ENCODE results near the gene EXD3. TPM values are rescaled to one million over a fixed set of nuclear protein-coding genes. Genes with fewer than 3 reads are reported as not detected.
"Not testable (repeated sequence)": the region's sequence is repeated elsewhere in the genome, so short reads cannot be mapped to it uniquely, and the experiment has no call there.

The EXD3 gene
- total RNA-seq, 1 donor from 2014 or later = 14.2 TPM

DNA sequence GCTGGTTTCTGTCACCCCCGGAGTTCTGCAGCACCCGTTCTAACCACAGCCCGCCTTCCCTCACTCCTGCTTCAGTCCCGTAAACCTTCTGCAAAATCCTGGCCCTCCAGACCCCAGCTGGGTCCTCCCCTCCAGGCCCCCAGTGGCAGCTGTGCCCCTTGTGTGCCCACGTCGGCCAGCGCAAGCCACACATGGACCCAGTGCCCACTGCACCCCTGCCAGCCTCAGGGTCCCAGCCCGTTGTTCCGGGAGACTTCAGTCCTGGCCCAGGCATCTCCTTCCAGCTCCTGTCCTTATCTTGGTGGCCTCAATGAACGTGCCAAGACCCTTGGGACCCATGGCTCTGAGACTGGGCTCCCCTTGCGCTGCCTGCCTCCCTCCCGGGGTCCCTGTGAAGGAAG lies 43.2 kb downstream of the EXD3 start:
- DNase-seq = no peak

DNA sequence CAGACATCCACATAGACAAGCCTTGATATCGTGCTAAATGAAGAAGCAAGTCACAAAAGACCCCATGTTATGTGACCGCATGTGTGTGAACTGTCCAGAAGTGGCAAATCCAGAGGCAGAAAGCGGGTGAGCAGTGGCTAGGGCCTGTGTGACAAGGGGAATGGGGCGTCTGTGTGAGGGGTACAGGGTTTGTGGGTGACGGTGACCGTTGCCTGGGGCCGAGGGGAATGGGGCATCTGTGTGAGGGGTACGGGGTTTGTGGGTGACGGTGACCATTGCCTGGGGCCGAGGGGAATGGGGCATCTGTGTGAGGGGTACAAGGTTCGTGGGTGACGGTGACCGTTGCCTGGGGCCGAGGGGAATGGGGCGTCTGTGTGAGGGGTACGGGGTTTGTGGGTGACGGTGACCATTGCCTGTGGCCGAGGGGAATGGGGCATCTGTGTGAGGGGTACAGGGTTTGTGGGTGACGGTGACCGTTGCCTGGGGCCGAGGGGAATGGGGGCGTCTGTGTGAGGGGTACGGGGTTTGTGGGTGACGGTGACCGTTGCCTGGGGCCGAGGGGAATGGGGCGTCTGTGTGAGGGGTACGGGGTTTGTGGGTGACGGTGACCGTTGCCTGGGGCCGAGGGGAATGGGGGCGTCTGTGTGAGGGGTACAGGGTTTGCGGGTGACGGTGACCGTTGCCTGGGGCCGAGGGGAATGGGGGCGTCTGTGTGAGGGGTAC lies 44.1 kb downstream of the EXD3 start:
- not testable (repeated sequence) for DNase-seq

DNA sequence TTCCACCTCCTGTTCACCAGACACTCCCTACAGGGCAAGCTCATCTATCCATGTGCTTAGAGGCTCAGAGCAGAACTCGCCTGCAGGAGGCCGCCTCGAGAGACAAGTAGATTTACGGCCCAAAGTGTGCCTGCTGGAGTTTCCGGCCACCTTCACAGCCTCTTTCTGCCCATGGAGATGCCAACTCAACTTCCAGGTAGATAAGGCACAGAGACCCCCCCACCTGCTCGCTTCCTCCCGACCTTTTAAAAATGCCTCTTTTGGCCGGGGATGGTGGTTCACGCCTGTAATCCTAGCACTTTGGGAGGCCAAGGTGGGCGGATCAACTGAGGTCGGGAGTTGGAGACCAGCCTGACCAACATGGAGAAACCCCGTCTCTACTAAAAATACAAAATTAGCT lies 46.6 kb downstream of the EXD3 start:
- no peak for DNase-seq

DNA sequence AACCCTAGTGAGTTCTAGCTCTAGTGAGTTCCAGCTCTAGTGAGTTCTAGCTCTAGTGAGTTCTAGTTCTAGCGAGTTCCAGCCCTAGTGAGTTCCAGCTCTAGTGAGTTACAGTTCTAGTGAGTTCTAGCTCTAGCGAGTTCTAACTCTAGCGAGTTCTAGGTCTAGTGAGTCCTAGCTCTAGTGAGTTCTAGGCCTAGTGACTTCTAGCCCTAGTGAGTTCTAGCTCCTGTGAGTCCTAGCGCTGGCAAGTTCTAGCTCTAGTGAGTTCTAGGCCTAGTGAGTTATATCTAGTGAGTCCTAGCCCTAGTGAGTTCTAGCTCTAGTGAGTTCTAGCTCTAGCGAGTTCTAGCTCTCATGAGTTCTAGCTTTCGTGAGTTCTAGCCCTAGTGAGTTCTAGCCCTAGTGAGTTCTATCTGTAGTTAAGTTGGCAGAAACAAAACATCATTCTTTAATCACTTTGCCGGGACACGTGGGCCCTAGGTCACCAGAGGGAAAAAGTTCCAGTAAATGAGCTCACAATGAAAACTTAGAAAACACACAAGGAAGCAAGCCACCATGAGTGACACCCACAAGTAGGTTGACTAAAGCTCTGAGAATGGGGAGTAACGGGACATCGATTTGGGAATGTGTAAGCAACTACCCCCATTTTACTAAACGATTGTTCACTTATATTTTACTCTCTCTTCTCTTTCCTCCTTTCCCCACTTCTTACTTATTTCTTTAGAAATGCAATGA lies 47.5 kb downstream of the EXD3 start:
- DNase-seq = no peak

DNA sequence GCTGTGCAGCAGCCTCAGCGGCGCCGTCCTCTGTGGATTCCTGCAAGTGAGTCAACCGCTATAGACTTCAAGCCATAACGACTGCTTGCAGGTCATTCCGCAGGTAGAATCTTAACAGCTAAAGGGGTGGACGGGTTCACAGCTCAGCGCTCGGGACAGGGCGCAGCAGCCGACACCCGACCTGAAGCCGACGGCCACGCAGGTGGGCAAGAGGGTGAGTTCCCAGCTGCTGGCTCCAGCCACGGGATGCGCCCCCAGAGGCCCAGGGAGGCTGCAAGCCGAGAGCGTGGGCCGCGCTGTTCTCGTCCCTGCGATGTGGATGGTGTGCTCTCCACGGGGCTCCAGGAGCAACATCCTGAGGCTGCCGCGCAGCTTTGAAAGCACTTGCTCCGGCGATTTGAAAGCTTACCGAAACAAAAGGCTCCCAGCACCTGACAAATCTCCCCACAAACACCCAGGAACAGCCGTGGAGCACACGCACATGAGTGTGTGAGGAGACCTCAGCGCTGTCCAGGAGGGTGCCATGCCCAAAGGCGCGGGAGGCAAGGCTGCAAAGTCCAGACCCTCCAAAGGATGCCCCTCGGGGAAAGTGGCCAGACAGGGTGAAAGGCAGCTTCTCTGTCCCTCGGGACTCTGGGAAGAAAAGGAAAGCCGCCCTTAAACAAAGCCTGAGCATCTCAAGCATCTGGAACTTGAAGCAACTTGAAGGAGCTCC lies 48.7 kb downstream of the EXD3 start:
- DNase-seq = no peak

DNA sequence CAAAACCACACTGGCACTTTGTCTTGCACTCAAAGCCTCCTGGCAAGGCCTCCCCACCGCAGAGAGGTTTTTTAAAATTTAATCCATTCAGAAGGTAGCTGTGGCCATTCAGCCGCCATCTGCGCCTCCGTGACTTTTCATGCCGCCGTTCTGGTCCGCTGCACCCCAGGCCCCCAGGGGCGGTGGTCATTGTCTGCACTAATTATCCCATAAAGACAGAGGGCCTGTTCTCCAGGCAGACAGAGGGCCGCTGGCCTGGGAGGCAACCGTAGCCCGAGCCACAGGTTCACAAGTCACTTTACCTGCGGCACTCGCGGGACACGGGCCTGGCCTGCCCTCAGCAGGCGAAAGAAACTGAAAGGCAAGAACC lies 49.4 kb downstream of the EXD3 start:
- DNase-seq = no peak

DNA sequence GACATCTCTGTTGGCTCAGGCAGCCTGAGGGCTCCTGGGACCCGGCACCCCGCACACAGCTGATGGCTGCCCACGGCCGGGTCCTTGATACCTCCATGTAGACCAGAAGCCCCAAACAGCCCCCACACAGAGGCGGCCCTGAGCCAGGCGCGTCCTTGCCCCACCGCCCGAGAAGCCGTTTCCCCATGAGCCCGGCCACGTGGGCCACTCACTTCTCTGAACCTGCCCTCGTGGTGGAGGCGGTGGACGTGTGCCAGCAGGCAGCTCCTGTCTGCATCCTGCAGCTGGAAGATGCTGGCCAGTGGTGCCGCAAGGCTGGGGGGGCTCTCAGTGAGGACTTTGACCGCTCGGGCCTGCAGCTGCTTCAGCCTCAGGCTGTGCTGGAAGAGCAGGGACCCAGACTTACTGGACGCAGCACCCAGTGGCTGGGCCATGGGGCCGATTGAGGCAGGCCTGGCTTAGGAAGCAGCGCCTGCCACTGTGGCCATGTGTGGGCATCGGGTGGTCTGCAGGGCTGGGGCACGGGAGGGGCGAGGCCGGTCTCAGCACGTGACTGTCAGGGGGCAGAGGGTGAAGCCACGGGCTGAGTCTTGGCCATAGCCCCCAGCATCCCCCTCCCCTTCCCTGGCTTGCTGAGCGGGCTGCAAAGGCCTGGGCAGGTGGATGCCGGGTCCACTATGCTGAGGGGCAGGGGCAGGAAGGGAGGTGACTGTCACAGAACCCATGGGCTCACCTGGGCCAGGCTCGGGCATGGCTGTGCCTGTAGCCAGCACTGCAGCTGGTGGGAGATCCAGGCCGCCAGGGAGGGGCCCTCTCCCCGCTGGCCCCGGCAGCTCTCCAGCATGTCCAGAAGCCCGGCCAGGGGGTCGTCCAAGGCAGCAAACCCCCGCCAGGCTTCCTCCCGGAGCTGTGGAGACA lies 50.0 kb downstream of the EXD3 start:
- DNase-seq = no peak

DNA sequence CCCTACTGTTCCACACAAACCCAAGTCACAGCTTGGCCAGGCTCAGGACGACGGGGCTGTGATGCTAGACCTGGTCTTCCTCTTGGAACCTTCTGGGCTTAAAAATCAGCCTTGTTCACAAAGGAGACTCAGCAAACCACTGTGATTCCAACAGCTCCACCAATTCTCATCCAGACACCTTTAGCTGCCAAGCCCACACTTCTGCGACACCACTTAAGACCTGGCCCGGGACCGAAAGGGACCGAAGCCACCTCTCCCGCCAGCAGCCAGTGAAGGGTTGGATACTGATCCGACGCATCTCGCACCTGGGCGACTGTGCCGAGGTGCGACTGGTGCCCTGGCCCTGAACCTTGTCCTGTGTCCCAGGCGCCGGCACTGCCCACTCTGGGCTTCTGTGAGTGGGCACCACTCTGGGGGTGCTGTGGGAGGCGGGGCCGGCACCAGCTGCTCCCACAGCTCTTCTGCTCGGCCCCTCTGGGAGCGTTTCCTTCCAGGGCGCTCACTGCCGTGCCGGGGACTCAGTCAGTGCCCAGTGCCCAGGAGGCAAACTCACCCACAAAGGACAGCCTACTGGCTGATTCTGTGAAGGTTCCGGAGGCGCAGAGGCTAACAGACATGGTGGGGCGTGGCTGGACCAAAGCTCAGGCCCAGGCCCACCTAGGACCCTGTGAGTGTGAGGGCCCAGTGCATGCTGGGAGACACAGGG lies 50.9 kb downstream of the EXD3 start:
- no peak for DNase-seq

DNA sequence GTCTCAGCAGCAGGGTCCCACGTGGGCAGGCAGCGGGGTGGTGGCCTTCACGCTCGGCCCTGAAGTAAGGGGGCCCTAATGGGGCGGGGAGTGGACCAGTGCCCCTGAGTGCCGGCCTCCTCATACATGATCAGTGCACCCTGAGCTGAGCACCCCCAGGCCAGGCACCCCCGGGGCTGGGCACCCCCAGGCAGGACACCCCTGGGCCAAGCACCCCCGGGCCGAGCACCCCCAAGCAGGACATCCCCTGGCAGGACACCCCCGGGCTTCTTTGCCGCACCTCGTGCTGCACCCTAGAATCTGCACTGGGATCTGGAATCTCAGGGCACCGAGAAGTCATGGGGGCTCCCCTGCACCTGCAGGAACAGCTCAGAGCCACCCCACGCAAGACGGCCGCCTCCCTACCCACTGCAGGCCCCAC lies 51.4 kb downstream of the EXD3 start:
- no peak for DNase-seq

DNA sequence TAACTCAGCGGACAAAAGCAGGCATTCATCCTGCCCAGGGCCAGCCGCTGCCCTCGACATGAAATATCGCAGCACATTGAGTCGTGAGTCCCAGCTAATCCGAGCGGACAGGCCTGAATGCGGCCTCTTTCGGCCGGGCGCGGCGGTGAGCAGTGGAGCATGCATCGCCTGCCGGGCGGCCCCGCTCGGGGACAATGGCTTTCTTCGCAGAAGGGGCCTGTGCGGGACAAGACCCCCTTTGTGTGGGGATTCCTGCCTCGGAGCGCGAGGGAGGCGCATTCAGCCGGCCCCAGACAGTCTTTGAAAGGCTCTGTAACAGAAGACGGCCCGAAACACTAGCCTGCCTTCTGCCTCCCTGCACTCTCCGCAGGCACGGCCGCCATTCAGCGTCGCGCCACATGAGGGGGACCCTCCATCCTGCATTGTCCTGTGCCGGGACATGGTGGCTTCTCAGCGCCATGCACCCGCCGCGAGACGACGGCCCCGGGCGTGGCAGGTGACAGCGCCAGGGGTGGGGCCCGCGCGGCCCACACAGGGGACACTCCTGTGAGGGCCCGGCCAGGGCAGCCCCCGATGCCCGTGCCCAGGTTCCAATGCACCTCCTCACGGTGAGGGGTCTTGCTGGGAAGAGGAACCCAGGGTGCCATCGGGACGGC lies 52.0 kb downstream of the EXD3 start:
- no peak for DNase-seq

DNA sequence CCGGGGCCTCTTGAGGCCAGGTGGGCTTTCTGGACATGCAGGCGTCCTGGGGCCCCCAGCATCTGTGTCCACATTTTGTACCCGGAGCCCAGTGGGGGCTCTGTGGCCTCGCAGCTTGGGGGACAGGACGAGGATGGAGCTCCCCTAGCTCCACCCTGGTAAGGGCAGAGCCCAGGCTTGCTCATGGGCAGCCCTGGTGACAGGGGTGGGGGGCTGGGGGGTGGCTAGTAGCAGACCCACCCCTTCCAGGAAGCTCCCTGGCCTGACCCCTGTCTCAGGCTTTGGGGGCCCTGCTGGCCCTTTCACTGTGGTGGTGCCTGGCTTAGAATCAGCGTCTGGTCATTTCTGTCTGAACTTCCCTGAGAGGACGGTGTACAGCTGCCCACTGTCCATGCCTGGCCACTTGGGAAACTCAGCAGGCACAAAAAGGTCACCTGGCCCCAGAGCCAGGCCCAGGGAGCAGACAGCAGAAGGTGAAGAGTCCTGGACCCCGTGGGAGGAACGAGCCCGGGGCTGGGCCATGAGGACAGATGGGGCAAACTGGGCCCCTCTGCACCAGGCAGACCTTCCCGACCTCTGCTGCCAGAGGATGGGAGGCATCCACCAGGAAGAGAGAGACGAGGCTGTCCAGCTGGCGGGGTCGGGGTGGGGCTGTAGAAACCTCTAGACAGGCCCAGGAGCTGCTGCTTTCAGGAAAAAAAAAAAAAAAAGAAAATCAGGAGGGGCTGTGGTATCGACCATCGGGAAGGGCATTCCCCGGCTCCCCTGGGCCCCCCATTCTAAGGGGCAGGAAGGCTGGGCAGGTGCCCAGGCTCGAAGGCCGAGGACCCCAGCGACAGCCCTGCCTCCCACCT lies 52.8 kb downstream of the EXD3 start:
- DNase-seq = no peak

DNA sequence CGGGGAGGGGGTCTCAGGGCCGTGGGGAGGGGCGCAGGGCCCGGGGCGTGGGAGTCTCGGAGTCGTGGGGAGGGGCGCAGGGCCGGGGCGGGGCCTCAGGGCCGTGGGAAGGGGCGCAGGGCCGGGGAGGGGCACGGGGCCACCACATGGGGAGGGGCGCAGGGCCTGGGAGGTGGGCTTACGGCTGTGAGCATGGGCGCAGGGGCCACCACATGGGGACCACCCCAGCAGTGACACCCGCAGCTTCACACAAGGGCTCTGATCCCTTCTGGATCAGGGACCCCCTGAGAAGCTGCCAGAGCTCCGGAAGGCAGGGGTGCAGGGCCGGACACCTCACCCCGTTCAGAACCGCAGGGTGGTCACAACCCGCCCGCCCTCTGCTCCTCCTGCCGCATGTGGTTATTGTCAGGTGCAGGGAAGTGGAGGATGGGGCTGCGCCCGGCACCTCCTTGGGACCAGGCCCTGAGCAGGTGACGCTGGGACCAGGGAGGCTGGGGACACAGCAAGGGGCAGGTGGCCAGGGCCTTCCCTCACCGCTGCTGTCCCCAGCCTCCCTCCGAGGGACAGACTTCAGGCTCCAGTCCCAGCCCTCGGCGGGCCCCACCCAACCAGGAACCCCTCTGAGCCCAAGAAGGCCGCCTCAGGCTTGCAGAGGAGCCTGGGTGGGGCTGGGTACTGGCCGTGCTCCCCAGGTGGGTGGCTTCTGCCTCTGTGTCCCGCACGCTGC lies 53.7 kb downstream of the EXD3 start:
- DNase-seq = no peak

DNA sequence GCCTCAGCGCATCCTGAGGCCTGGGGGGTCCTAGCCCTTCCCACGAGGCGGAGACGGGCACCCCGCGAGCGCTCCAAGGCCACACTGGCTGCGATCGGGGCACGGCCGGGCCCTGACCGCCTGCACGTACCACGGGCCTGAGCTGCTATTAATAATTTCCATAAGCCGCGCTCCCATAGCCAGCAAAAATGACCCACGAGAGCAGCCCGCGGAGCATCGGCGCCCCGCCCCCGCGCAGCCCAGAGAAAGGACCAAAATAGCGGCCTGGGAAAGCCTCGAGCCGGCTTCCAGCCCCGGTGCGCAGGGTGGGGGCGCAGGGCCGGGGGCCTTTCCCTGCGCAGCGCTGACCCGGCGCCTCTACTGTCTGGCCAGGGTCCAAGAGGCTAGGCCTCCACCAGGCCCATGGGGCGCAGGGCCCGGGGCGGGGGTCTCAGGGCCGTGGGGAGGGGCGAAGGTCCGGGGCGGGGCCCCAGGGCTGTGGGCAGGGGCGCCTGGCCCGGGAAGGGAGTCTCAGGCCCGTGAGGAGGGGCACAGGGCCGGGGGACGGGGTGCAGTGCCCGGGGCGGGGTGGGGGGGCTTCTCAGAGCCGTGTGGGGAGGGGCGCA lies 54.4 kb downstream of the EXD3 start:
- no peak for DNase-seq

DNA sequence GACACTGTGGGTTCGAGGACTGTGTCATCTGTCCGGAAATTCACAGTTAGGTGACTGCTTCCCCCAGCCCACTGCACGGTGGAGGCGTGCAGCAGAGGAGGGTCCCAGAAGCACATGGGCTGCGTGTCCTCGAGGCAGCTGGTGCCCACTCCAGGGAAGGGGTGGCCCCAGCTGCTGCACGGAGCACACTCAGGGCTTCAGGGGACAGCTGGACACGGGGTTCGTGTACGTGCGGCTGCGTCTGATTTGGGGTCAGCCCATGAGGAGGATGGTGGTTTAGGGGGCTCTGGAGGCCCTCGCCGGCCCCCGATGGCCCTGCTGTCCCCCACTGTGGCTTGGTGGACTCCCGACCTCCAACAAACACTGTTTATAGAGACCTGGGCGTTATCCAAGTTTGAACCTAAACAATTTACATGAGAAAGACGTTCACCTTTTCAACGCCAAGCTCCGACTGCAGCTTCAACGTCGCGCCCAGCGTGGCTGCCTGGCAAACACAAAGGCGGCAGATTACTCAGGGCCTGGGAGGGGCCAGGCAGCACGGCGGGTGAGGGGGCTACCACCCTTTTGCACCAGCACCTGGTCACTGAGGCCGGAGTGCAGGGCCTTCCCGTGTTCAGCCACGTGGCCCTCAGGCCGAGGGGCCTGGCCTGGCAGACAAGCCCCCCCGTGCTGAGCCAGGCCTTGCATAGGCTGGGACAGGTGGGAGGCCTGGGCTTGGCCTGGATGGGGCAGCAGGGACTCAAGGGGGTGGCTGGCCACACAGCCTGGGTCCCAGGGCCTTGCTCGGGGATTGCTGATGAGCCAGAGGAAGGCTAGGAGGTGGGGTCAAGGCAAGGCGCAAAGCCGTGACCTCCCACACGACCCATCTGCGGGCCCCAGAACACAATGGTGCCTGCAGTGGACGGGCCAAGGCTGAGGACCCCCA lies 55.2 kb downstream of the EXD3 start:
- no peak for DNase-seq

DNA sequence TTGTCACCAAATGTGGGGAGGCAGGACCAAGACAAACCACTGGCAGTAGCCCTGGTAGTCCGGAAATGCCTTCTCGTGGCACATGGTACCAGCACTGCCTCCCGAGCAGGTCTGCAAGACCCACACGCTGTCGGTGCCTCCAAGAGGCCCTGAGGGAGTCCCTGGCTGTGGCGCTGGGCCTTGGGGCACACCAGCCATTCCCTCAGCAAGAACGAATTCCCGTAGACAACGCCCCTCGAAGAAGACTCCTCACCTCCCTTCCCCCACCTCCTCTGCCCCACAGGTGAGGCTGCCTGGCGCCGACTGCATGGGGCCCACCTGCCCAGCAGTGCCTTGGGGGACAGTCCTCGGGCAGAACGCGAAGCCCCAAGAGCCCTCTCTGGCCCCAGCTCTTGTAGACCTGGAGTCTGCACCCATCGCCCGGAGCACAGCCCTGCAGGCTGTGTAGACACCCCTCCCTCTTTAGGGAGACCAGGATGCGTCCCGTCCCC lies 56.0 kb downstream of the EXD3 start:
- no peak for DNase-seq

DNA sequence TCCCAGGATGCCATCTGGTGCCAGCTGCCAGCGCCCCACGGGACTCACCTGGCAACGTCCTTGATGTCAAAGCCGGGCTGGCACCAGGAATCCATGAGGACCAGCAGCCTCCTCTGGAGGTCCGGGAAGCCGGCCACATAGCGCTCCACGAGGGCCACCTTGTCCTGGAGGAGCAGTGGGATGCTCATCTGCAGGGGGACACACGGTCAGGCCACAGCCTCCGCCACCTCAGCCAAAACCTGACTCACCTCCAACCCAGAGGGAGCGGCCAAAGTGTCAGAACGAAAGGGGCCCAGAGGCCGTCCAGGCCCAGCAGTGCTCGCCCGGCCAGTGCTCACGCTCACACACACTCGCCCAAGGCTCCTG lies 56.5 kb downstream of the EXD3 start:
- no peak for DNase-seq

DNA sequence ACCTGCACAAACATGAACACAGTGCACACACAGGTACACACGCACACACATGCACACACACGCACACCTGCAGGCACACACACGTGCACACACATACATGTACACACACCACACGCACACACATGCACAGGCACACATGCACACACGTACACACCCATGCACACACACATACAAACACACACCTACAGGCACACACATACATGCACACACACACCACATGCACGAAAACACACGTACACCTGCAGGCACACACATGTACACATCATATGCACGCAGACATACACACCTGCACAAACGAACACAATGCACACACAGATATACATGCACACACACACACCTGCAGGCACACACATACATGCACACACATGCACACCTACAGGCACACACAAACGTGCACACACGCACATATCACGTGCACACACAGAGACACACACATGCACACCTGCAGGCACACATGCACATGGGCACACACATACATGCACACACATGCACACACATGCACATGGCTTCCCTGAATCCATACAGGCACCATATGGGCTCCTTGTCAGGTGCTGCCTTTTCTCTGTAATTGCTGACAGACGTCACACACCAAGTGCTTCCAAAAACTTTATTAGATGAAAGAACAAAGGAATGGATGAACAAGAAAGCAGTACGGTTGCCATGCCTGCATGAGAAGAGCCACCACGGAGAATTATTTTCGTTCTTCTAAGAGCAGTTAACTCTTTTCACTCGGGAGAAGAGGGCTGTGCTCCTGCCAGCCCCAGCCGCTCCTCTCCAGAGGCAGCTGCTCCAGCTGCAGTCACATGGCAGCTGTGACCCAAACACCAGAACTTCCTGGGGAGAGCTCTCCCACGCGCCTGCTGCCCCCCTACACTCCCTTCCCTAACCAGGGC lies 57.2 kb downstream of the EXD3 start:
- no peak for DNase-seq

All from occipital lobe (tissue), 2 donors.